Epithelial cell of esophagus (primary cell): Measurements from ENCODE around the gene TUBG1.

ENCODE experiments used
- DNase-seq: peaks from one replicate; pipeline ENCODE4 v3.0.0; 2010; ENCODE audit warnings: low read depth
- H3K4me3 ChIP-seq: 2 replicates; pipeline ENCODE4 v1.5.1; 2011; ENCODE audit warnings: mild to moderate bottlenecking, low read length, control low read depth
- TF ChIP-seq, protein P1 (sequence below): IDR thresholded peaks from 2 replicates; pipeline ENCODE4 v1.5.1; 2011; ENCODE audit warnings: low read depth, mild to moderate bottlenecking, low read length, control low read depth, inconsistent platforms; ENCODE audit not compliant: insufficient read depth; ENCODE audit errors: missing control alignments

TUBG1 gene

DNA sequence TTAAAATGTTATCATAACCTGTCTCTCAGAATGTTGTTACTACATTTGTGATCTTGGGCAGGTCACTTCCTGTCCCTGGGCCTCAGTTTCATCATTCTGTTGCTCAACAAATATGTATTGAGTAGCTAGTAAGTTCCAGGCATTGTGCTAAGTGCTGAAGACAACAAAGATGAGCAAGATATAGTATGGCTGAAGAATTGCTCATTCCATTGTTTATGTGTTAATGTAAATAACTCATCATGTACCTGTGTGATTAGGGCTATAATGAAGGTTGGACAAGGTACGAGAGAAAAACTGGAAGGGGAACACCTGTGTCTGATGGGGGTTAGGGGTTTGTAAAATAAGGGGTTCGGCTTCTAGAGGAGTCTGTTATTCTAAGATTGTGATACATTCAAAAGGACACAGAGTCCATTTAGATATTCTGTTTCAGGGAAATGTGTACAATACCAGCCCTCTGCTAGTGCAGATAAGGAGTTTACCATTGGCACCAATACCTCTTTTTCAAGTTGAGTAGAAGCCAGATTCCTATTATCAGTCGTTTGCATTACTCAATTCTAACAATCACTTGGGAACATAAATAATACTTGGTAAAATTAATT lies 20.0 kb downstream of the TUBG1 start:
- TF ChIP-seq, protein P1, sequence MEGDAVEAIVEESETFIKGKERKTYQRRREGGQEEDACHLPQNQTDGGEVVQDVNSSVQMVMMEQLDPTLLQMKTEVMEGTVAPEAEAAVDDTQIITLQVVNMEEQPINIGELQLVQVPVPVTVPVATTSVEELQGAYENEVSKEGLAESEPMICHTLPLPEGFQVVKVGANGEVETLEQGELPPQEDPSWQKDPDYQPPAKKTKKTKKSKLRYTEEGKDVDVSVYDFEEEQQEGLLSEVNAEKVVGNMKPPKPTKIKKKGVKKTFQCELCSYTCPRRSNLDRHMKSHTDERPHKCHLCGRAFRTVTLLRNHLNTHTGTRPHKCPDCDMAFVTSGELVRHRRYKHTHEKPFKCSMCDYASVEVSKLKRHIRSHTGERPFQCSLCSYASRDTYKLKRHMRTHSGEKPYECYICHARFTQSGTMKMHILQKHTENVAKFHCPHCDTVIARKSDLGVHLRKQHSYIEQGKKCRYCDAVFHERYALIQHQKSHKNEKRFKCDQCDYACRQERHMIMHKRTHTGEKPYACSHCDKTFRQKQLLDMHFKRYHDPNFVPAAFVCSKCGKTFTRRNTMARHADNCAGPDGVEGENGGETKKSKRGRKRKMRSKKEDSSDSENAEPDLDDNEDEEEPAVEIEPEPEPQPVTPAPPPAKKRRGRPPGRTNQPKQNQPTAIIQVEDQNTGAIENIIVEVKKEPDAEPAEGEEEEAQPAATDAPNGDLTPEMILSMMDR, result no peak
- DNase-seq, result peak; percentile 97
- H3K4me3 ChIP-seq, result no peak overlapping the region

DNA sequence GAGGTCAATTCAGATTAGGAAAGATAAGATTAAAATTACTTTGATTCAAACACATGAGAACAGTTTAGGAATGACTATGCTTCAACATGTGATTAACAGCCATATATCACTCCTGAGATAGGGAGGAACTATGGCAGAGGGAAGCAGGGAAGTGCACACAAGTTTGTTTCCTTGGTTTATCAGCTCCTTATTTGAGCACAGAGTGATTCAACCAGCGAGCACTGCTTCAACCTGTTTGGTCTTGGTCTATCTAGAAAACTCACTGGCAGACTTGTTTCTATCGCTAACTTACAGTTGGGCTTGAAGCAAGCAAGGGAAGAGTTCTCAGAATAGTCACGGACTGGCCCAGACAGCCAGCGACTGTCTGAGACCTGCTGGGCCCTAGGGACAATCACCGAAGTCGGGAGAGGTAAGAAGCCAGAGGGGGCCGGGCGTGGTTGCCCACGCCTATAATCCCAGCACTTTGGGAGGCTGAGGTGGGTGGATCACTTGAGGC lies 23.5 kb downstream of the TUBG1 start:
- H3K4me3 ChIP-seq, result no peak overlapping the region
- peak; percentile 80 for DNase-seq
- TF ChIP-seq, protein P1, result no peak

DNA sequence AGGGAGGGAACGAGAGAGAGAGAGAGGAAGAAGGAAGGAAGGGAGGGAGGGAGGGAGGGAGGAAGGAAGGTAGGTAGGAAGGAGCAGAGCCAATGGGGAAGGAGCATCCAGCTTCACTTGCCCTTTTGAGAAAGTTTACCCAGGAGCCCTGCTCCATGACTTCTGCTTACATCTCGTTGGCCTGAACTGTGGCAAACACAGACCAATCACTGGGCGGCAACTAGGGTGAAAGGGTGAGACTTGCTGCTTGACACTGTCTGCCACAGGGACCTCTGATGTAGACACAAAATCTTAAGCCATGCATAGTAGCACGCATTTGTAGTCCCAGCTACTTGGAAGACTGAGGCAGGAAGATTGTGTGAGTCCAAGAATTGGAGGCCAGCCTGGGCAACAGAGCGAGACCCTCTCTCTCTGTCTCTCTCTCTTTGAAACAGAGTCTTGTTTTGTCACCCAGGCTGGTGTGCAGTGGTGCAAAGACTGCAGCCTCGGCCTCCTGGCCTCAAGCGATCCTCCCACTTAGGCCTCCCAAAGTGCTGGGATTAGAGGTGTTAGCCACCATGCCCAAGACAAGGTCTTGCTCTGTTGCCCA lies 30.1 kb downstream of the TUBG1 start:
- no peak for DNase-seq
- no peak overlapping the region for H3K4me3 ChIP-seq
- TF ChIP-seq, protein P1, result no peak

DNA sequence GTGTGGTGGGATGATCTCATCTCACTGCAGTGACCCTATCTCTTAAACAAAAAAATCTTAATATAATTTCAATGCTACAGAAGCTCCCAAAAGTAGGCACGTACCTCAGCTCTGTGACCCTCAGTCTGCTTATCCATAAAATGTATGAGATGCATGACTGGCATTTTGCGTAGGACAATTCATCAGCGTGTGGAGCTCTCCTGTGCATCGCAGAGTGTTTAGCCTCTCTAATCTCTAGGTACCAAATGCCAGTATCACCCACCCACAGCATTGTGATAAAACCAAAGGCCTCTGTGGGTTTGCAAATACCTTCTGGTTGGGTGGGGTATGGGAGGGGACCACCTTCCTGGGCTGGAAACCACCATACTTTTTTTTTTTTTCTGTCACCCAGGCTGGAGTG lies 30.6 kb downstream of the TUBG1 start:
- no peak for DNase-seq
- TF ChIP-seq, protein P1, result no peak
- H3K4me3 ChIP-seq, result no peak overlapping the region

DNA sequence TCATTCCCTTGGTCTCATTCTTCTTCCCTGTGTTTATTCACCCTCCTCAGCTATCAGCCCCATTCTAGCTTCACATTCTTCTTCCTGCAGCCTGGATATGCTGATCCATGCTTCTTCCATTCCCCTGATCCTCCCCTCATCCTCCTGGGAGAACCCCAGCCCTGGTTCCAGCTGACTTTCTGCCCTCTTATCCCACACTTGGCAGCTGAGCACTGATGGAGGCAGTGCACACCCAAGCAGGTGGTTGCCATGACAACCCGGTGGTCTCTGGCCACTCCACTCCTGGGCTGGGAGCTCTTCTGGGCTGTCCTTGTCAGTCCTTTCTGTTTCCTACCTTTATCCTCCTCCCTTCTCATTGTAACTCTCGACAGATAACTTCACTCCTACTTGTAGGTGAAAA lies 32.9 kb downstream of the TUBG1 start:
- DNase-seq, result no peak
- TF ChIP-seq, protein P1, result no peak

DNA sequence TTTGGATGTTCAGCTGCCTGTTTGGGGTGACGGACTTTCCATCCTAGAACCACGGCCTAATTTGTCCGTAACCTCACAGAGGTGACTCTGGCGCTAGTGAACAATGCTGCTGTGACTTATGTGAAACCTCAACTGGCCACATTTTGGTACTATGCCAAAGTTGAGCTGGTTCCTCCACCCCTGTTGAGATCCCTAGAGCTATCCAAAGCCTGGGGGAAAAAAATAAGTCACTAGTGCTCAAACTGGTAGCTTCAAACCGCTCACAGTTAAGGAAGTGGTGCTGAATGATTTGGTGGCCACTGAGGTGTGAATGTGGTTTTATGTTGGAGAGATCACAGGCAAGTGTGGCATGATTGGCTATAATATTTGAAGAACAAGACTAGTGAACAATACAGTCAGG lies 38.3 kb downstream of the TUBG1 start:
- H3K4me3 ChIP-seq, result no peak overlapping the region
- DNase-seq, result no peak
- TF ChIP-seq, protein P1, result no peak

More for the DNA sequence above, 32.9 kb downstream of the TUBG1 start:
- H3K4me3 ChIP-seq, result no peak overlapping the region

DNA sequence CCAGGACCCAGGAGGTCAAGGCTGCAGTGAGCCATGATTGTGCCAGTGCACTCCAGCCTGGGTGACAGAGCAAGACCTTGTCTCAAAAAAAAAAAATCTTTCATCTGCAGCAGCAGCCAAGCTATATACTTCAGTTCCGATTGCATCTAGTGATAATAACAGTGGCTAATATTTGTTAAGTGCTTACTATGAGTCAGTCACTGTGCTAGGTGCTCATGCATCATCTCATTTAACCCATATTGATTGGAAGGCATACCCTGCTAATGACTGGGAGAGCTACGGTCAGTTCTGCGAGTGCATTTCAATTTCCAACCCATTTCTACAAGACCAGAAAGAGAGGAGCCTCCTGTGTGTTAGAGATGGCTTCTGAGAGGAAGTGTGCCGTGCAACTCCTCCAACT lies 41.9 kb downstream of the TUBG1 start:
- TF ChIP-seq, protein P1, result no peak
- H3K4me3 ChIP-seq, result no peak overlapping the region
- DNase-seq, result no peak
